Mesenchymal stem cell (in vitro differentiated cells and primary cell): ENCODE results near the gene FBXO4.

ENCODE experiments used
- DNase-seq: peaks from one replicate; pipeline ENCODE4 v3.0.0-alpha.2; 2013
- H2AFZ ChIP-seq: one replicate; pipeline ENCODE4 v1.6.1; 2013; ENCODE audit warnings: low read depth, mild to moderate bottlenecking, control low read depth, inconsistent platforms, low read length, moderate library complexity
- H2AK5ac ChIP-seq: 2 replicates; pipeline ENCODE4 v1.6.1; 2013; ENCODE audit warnings: low read length, moderate library complexity, mild to moderate bottlenecking, inconsistent platforms; ENCODE audit not compliant: severe bottlenecking
- H2BK120ac ChIP-seq: one replicate; pipeline ENCODE4 v1.6.1; 2013; ENCODE audit warnings: low read depth, mild to moderate bottlenecking, inconsistent platforms, low read length, moderate library complexity
- H2BK12ac ChIP-seq, 2 experiments: one replicate each; pipeline ENCODE4 v1.6.1; 2013; ENCODE audit warnings: inconsistent platforms in 2 of 2, low read length in 2 of 2, mild to moderate bottlenecking in 2 of 2, moderate library complexity in 2 of 2, control low read depth in 1 of 2
- H2BK15ac ChIP-seq: one replicate; pipeline ENCODE4 v1.6.1; 2013; ENCODE audit warnings: mild to moderate bottlenecking, low read depth, inconsistent platforms; ENCODE audit not compliant: poor library complexity, severe bottlenecking
- H2BK5ac ChIP-seq: 2 replicates; pipeline ENCODE4 v1.6.1; 2013; ENCODE audit warnings: low read depth, mild to moderate bottlenecking, low read length, control low read depth, inconsistent platforms; ENCODE audit not compliant: poor library complexity, severe bottlenecking
- H3K14ac ChIP-seq, 2 experiments: one replicate each; pipeline ENCODE4 v1.6.1; 2013; ENCODE audit warnings: inconsistent platforms in 2 of 2, low read length in 2 of 2, control low read depth in 1 of 2, mild to moderate bottlenecking in 1 of 2, moderate library complexity in 1 of 2
- H3K18ac ChIP-seq, 2 experiments: one replicate each; pipeline ENCODE4 v1.6.1; 2013; ENCODE audit warnings: inconsistent platforms in 2 of 2, low read length in 2 of 2, control low read depth in 1 of 2, low read depth in 1 of 2, mild to moderate bottlenecking in 1 of 2
- H3K23ac ChIP-seq, 2 experiments: one replicate each; pipeline ENCODE4 v1.6.1; 2013; ENCODE audit warnings: inconsistent platforms in 2 of 2, low read length in 2 of 2, mild to moderate bottlenecking in 2 of 2, moderate library complexity in 2 of 2, control low read depth in 1 of 2
- H3K27ac ChIP-seq: 2 replicates; pipeline ENCODE4 v1.5.1; 2013; ENCODE audit warnings: mild to moderate bottlenecking, moderate library complexity, low read length, control low read depth, inconsistent platforms; ENCODE audit not compliant: poor library complexity, severe bottlenecking
- H3K27me3 ChIP-seq, 2 experiments: 2 replicates each; pipeline versions ENCODE4 v1.6.1 to v1.7.0; 2013; ENCODE audit warnings: low read length in 2 of 2, mild to moderate bottlenecking in 2 of 2, moderate library complexity in 2 of 2, control low read depth in 1 of 2, inconsistent platforms in 1 of 2; ENCODE audit not compliant: control insufficient read depth in 1 of 2, insufficient read depth in 1 of 2
- H3K36me3 ChIP-seq, 2 experiments: 2 replicates each; pipeline versions ENCODE4 v1.6.1 to v1.7.0; 2013; ENCODE audit warnings: low read length in 2 of 2, control low read depth in 1 of 2, inconsistent platforms in 1 of 2, low read depth in 1 of 2, mild to moderate bottlenecking in 1 of 2; ENCODE audit not compliant: insufficient read depth in 2 of 2, control insufficient read depth in 1 of 2
- H3K4ac ChIP-seq, 2 experiments: one replicate each; pipeline ENCODE4 v1.6.1; 2013; ENCODE audit warnings: inconsistent platforms in 2 of 2, low read length in 2 of 2, mild to moderate bottlenecking in 2 of 2, moderate library complexity in 2 of 2, control low read depth in 1 of 2, low read depth in 1 of 2
- H3K4me1 ChIP-seq: 2 replicates; pipeline ENCODE4 v1.6.1; 2013; ENCODE audit warnings: low read depth, low read length, control low read depth; ENCODE audit not compliant: control insufficient read depth, insufficient read depth
- H3K4me2 ChIP-seq: 2 replicates; pipeline ENCODE4 v1.6.1; 2013; ENCODE audit warnings: low read length, mild to moderate bottlenecking, inconsistent platforms; ENCODE audit not compliant: poor library complexity, severe bottlenecking
- H3K4me3 ChIP-seq, 2 experiments: 2 replicates each; pipeline versions ENCODE4 v1.5.1 to v1.7.0; 2013; ENCODE audit warnings: low read length in 2 of 2, mild to moderate bottlenecking in 2 of 2, control low read depth in 1 of 2, low read depth in 1 of 2; ENCODE audit not compliant: insufficient read depth in 1 of 2
- H3K79me1 ChIP-seq: replicated peaks from 2 replicates; pipeline ENCODE4 v1.6.1; 2013; ENCODE audit warnings: mild to moderate bottlenecking, control low read depth, low read length, inconsistent platforms; ENCODE audit not compliant: poor library complexity, severe bottlenecking
- H3K9ac ChIP-seq: 2 replicates; pipeline ENCODE4 v1.7.0; 2013; ENCODE audit warnings: mild to moderate bottlenecking, low read length, moderate library complexity
- H3K9me3 ChIP-seq: 2 replicates; pipeline ENCODE4 v1.7.0; 2013; ENCODE audit warnings: mild to moderate bottlenecking, low read length; ENCODE audit not compliant: control insufficient read depth
- H4K8ac ChIP-seq: one replicate; pipeline ENCODE4 v1.6.1; 2013; ENCODE audit warnings: inconsistent platforms, mild to moderate bottlenecking, low read length, moderate library complexity
- H4K91ac ChIP-seq: one replicate; pipeline ENCODE4 v1.6.1; 2013; ENCODE audit warnings: mild to moderate bottlenecking, low read length, inconsistent platforms
- WGBS: methylation state at CpG from one replicate; pipeline ENCODE4 v1.1.7; 2013; ENCODE audit warnings: mixed read lengths; 5-methylcytosine and 5-hydroxymethylcytosine counted together

Gene FBXO4

DNA sequence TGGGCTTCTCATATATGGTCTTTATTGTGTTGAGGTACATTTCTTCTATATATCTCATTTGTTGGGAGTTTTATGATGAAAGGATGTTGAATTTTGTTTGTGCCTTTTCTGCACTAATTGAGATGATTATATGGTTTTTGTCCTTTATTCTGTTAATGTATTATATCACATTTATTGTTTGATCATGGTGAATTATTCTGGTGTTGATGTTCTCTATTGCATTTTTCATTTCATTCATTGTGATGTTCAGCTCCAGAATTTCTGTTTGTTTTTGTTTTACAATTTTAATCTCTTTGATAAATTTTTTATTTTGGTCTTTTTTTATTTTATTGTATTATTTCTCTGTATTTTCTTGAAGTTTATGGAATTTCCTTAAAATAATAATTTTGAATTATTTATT lies 35.4 kb downstream of the FBXO4 start:
- Histone ChIP-seq H2BK12ac (no peak overlapping the region), H3K79me1 (no peaks in the 10 kb centered on the region), H4K91ac (no peak overlapping the region), H2BK120ac (no peak overlapping the region), H2BK5ac (no peak overlapping the region), H3K27me3 (no peaks in the 10 kb centered on the region), H2BK15ac (no peak overlapping the region), H3K4me2 (no peak overlapping the region), H4K8ac (no peak overlapping the region), H3K4me3 (no peak overlapping the region), H2AK5ac (no peak overlapping the region), H3K9me3 (peaks cover 30% of the 10 kb centered on the region), H3K18ac (no peak overlapping the region), H3K36me3 (no peaks in the 10 kb centered on the region), H3K14ac (no peak overlapping the region), H3K9ac (no peak overlapping the region), H3K27ac (no peak overlapping the region), H3K23ac (no peak overlapping the region), H3K4ac (no peak overlapping the region), H2AFZ (no peak overlapping the region), H3K4me1 (no peaks in the 10 kb centered on the region)
- DNase-seq = no peak

DNA sequence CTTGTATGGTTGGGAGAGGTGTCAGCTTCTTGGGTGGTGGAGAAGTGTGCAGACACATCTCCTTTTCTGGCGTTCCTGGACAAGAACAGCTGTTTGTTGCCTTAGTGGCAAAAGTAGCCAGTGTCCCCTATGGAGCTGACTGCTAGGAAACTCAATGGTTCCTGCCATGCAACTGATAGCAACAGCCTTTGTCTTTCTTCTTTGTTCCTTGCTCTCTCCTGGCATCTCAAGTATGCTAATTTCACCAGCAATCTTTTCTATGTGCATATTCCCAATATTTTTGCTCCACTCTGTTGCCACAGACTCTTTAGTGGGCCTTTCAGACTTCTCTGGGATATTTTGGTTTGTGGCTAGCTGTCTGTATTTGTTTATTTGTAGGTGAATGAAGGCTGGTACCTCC lies 36.7 kb downstream of the FBXO4 start:
- Histone ChIP-seq H3K4me2 (no peak overlapping the region), H4K91ac (no peak overlapping the region), H3K79me1 (no peaks in the 10 kb centered on the region), H3K4ac (no peak overlapping the region), H2BK5ac (no peak overlapping the region), H3K4me3 (no peak overlapping the region), H3K4me1 (no peaks in the 10 kb centered on the region), H3K9me3 (peaks cover 28% of the 10 kb centered on the region), H3K27ac (no peak overlapping the region), H4K8ac (no peak overlapping the region), H3K23ac (no peak overlapping the region), H2AK5ac (no peak overlapping the region), H2BK15ac (no peak overlapping the region), H3K14ac (no peak overlapping the region), H3K27me3 (no peaks in the 10 kb centered on the region), H3K36me3 (no peaks in the 10 kb centered on the region), H2BK120ac (no peak overlapping the region), H2BK12ac (no peak overlapping the region), H2AFZ (no peak overlapping the region), H3K9ac (no peak overlapping the region), H3K18ac (no peak overlapping the region)
- DNase-seq = no peak
- 61% methylated on average over 1 of the region's 1 CpG for WGBS

DNA sequence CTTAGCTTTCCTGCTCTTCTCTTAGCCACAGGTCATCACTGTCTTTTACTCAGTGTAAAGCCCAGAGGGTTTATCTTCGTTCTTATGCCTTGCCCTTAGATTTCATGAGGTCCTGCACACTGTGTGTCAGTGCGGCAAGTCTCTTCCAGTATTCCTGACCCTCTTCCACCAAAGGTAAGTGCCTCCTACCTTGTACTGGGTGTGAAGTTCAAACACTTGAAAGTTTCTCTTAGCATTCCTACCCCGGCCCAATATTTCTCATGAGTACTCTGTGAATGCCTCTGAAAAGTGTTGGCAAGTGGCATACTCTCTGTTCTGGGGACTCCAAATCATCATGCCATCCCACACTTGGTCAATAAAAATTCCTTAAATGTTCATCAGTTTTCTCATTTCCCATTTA lies 37.4 kb downstream of the FBXO4 start:
- Histone ChIP-seq H3K9me3 (peaks cover 26% of the 10 kb centered on the region), H3K27ac (no peak overlapping the region), H3K4me1 (no peaks in the 10 kb centered on the region), H3K4ac (no peak overlapping the region), H2AFZ (no peak overlapping the region), H2BK12ac (no peak overlapping the region), H3K18ac (no peak overlapping the region), H2BK15ac (no peak overlapping the region), H2BK5ac (no peak overlapping the region), H3K23ac (no peak overlapping the region), H3K4me2 (no peak overlapping the region), H3K36me3 (no peaks in the 10 kb centered on the region), H3K9ac (no peak overlapping the region), H3K14ac (no peak overlapping the region), H3K79me1 (no peaks in the 10 kb centered on the region), H3K4me3 (no peak overlapping the region), H4K8ac (no peak overlapping the region), H2BK120ac (no peak overlapping the region), H3K27me3 (no peaks in the 10 kb centered on the region), H4K91ac (no peak overlapping the region), H2AK5ac (no peak overlapping the region)
- WGBS = 83% methylated on average over 3 of the region's 3 CpGs
- DNase-seq = no peak

DNA sequence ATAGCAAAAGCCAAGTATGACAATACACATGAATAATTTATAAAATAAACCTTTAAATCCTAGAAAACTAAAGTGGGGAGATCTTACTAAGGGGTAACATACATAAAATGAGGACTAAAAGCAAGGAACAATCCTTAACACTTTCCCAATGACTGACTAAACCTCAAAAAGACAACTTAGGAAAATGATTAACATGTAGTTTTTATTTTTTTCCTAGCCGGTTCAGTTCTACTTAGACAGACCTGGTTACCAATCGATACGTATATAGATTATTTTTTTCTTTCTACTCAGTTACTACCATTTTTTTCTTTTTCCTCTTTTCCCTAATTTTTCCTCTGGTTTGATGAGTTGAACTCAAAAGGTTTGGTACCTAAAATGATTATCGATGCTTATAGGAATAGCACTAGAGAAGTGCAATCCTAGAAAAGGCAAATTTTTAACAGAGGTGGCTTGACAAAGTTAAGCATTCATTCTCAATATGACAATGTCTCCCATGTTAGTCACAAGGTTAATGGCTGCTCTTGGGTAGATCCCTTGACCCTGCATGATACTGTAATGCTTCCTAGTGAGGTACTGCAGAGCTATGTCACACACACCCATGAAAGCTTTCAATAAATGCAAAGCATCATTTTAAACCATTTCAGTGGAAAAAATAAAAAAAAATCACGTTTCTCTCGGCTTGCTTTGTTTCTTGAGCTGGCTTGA lies 41.5 kb downstream of the FBXO4 start:
- Histone ChIP-seq H2BK12ac (no peak overlapping the region), H4K8ac (no peak overlapping the region), H3K9ac (no peak overlapping the region), H4K91ac (no peak overlapping the region), H3K4ac (no peak overlapping the region), H3K4me2 (no peak overlapping the region), H3K27ac (no peak overlapping the region), H3K4me1 (no peaks in the 10 kb centered on the region), H2AK5ac (no peak overlapping the region), H3K14ac (no peak overlapping the region), H2BK15ac (no peak overlapping the region), H3K23ac (no peak overlapping the region), H2AFZ (no peak overlapping the region), H3K9me3 (peaks cover 15% of the 10 kb centered on the region), H2BK5ac (no peak overlapping the region), H2BK120ac (no peak overlapping the region), H3K27me3 (no peaks in the 10 kb centered on the region), H3K4me3 (no peak overlapping the region), H3K18ac (no peak overlapping the region), H3K36me3 (no peaks in the 10 kb centered on the region), H3K79me1 (no peaks in the 10 kb centered on the region)
- no peak for DNase-seq
- 66% methylated on average over 3 of the region's 6 CpGs for WGBS
